ENCODE results near the gene GRID2.

The GRID2 gene

DNA sequence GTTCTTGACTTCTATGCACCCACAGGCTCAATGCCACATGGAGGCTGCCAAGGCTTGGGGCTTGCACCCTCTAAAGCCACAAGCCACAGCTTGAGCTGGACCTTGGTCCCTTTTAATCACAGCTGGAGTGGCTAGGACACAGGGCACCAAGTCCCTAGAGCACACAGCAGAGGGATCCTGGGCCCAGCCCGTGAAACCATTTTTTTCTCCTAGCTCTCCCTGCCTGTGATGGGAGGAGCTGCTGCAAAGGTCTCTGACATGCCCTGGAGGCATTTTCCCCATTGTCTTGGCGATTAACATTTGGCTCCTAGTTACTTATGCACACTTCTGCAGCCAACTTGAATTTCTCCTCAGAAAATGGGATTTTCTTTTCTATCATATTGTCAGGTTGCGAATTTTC is 410.9 kb downstream of the GRID2 start:
- Mint-ChIP-seq H3K36me3 (ENCODE audit: low read depth) (no peaks in the 10 kb centered on the region), H3K9me3 (peaks cover 15% of the 10 kb centered on the region), H3K27ac (no peak overlapping the region), H3K4me1 (no peaks in the 10 kb centered on the region), H3K4me3 (no peak overlapping the region), H3K27me3 (no peaks in the 10 kb centered on the region)
- DNase-seq (no peak), ATAC-seq (no peak)

DNA sequence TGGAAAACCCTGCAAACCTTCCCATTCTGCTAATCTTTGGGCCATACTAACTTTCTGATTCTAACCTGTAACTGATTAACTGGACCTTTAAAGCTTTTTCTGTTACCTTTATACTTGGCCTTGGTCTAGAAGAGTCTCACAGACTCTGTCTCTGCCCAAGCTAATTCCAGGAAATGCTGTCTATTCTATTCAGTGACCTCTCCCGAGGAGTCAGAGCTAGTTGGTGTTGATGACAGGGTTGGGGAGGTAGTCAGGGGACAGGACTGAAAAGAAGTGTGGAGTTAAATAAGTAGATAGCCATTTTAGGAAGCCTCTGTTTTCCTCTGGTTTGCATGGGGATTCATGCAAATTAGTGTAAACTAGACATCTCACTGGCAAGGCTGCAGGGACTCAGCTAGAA is 429.5 kb downstream of the GRID2 start:
- H3K4me1 Mint-ChIP-seq = no peaks in the 10 kb centered on the region
- H3K36me3 Mint-ChIP-seq (ENCODE audit: low read depth) = no peaks in the 10 kb centered on the region

GRCh38 chr4:92735025-92735665 is 431.4 kb downstream of the GRID2 start:
- Mint-ChIP-seq H3K9me3 (no peaks in the 10 kb centered on the region), H3K4me3 (no peak overlapping the region), H3K27me3 (no peaks in the 10 kb centered on the region), H3K36me3 (ENCODE audit: low read depth) (no peaks in the 10 kb centered on the region), H3K27ac (no peak overlapping the region), H3K4me1 (no peaks in the 10 kb centered on the region)
- DNase-seq = no peak
- ATAC-seq = no peak

More for the DNA sequence above, 429.5 kb downstream of the GRID2 start:
- no peak for ATAC-seq
- H3K4me3 Mint-ChIP-seq = no peak overlapping the region
- no peaks in the 10 kb centered on the region for H3K27me3 Mint-ChIP-seq
- no peak for DNase-seq
- no peak overlapping the region for H3K27ac Mint-ChIP-seq
- H3K9me3 Mint-ChIP-seq = no peaks in the 10 kb centered on the region

DNA sequence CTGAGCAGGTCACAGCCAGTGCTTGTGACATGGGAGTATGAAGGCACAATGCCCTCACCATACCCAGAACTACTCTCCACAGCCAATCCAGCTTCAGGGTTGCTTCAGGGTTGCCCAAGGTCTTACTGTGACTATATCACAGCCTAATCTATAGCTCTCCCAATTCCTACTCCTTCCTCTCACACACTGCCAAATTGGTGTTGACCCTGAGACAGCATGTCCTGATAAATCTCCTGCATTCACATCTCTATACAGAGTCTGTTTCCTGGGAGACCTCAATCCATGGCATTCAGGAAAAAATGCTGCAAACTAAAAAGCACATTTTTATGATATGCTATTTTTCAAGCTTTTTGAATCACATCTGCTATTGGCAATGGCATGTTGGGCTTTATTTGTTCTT is 456.7 kb downstream of the GRID2 start:
- no peak for DNase-seq
- H3K27ac Mint-ChIP-seq = no peak overlapping the region
- no peaks in the 10 kb centered on the region for H3K27me3 Mint-ChIP-seq
- no peak for ATAC-seq
- H3K9me3 Mint-ChIP-seq = no peaks in the 10 kb centered on the region
- no peaks in the 10 kb centered on the region for H3K4me1 Mint-ChIP-seq
- no peak overlapping the region for H3K4me3 Mint-ChIP-seq
- no peaks in the 10 kb centered on the region for H3K36me3 Mint-ChIP-seq (ENCODE audit: low read depth)

GRCh38 chr4:92776080-92776479 is 472.3 kb downstream of the GRID2 start:
- no peak overlapping the region for H3K27ac Mint-ChIP-seq
- no peak overlapping the region for H3K4me3 Mint-ChIP-seq
- H3K27me3 Mint-ChIP-seq = no peaks in the 10 kb centered on the region
- no peaks in the 10 kb centered on the region for H3K36me3 Mint-ChIP-seq (ENCODE audit: low read depth)
- no peaks in the 10 kb centered on the region for H3K4me1 Mint-ChIP-seq
- H3K9me3 Mint-ChIP-seq = peaks cover 10% of the 10 kb centered on the region
- ATAC-seq (no peak), DNase-seq (no peak)

- DNase-seq = no peak
- H3K27me3 Mint-ChIP-seq = no peaks in the 10 kb centered on the region
- no peak overlapping the region for H3K27ac Mint-ChIP-seq
- peaks cover 3% of the 10 kb centered on the region for H3K9me3 Mint-ChIP-seq
- ATAC-seq = no peak
- no peaks in the 10 kb centered on the region for H3K4me1 Mint-ChIP-seq
- H3K4me3 Mint-ChIP-seq = no peak overlapping the region
- H3K36me3 Mint-ChIP-seq (ENCODE audit: low read depth) = no peaks in the 10 kb centered on the region
These were observed 486.0 kb downstream of the GRID2 start for GRCh38 chr4:92789741-92790140.

DNA sequence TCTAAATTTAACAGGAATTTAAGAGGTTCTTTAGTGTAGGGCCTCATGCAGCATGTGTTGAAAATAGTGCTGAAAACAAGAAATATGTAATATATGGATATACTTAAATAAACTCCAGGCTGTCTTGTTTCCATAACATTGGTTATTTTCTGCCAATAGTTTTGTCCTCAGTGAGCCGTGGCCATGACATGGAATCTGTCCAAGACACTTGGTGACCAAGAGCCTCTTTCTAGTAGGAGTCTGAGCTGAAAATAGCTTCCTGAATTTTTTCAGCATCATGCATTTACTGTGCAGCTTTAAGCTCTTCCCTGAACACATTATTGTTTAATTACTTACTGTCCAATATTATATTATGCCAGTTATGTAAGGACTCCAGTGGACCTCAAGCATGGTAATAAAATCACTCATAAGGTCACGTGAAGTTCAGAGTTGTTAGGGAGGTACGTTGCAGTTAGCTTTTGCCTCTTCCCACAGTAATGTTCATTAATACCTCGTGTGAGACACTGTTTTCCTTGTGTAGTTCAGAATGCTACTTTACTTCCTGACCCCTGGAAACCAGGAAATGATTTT is 488.2 kb downstream of the GRID2 start:
- Mint-ChIP-seq H3K9me3 (peaks cover 13% of the 10 kb centered on the region), H3K36me3 (ENCODE audit: low read depth) (no peaks in the 10 kb centered on the region), H3K4me3 (no peak overlapping the region), H3K4me1 (no peaks in the 10 kb centered on the region), H3K27me3 (no peaks in the 10 kb centered on the region), H3K27ac (no peak overlapping the region)
- DNase-seq = no peak
- ATAC-seq = no peak

DNA sequence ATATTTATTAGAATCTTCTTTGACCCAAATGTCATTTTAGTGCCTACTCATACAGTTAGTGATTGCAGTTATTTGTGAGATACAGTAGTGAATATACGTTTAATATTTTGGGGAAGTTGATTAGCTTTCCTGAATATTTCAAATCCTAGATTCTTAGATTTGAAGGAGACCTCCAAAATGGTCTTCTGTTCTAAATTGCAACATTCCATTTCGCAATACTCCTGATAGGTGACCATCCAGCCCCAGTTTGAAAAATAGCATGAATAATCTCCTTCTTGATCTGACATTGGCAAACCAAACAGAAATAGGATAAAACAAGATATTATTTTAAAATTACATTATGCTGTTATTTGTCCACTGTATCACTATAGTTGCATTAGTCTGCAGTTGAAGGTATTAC is 505.6 kb downstream of the GRID2 start:
- peaks cover 5% of the 10 kb centered on the region for H3K9me3 Mint-ChIP-seq
- no peak overlapping the region for H3K4me3 Mint-ChIP-seq
- H3K27me3 Mint-ChIP-seq = no peaks in the 10 kb centered on the region
- H3K4me1 Mint-ChIP-seq = no peaks in the 10 kb centered on the region
- no peaks in the 10 kb centered on the region for H3K36me3 Mint-ChIP-seq (ENCODE audit: low read depth)
- DNase-seq (no peak), ATAC-seq (no peak)
- no peak overlapping the region for H3K27ac Mint-ChIP-seq

GRCh38 chr4:92812652-92813051 is 508.9 kb downstream of the GRID2 start:
- H3K36me3 Mint-ChIP-seq (ENCODE audit: low read depth) = no peaks in the 10 kb centered on the region
- H3K9me3 Mint-ChIP-seq = peaks cover 12% of the 10 kb centered on the region
- H3K27me3 Mint-ChIP-seq = no peaks in the 10 kb centered on the region
- ATAC-seq (no peak), DNase-seq (no peak)
- no peak overlapping the region for H3K4me3 Mint-ChIP-seq
- no peaks in the 10 kb centered on the region for H3K4me1 Mint-ChIP-seq
- no peak overlapping the region for H3K27ac Mint-ChIP-seq

GRCh38 chr4:92814677-92815076 is 510.9 kb downstream of the GRID2 start:
- H3K36me3 Mint-ChIP-seq (ENCODE audit: low read depth) = no peaks in the 10 kb centered on the region
- H3K27ac Mint-ChIP-seq = no peak overlapping the region
- no peaks in the 10 kb centered on the region for H3K4me1 Mint-ChIP-seq
- H3K4me3 Mint-ChIP-seq = no peak overlapping the region
- DNase-seq (no peak), ATAC-seq (no peak)
- H3K9me3 Mint-ChIP-seq = peaks cover 8% of the 10 kb centered on the region
- H3K27me3 Mint-ChIP-seq = no peaks in the 10 kb centered on the region

- ATAC-seq = no peak
- Mint-ChIP-seq H3K9me3 (no peaks in the 10 kb centered on the region), H3K27me3 (no peaks in the 10 kb centered on the region), H3K4me1 (no peaks in the 10 kb centered on the region), H3K27ac (no peak overlapping the region), H3K36me3 (ENCODE audit: low read depth) (no peaks in the 10 kb centered on the region), H3K4me3 (no peak overlapping the region)
- DNase-seq = no peak
These were observed 521.5 kb downstream of the GRID2 start for GRCh38 chr4:92825256-92825655.

GRCh38 chr4:92825791-92826190 is 522.0 kb downstream of the GRID2 start:
- Mint-ChIP-seq H3K4me3 (no peak overlapping the region), H3K36me3 (ENCODE audit: low read depth) (no peaks in the 10 kb centered on the region), H3K4me1 (no peaks in the 10 kb centered on the region), H3K9me3 (peaks cover 2% of the 10 kb centered on the region), H3K27me3 (no peaks in the 10 kb centered on the region), H3K27ac (no peak overlapping the region)
- ATAC-seq (no peak), DNase-seq (no peak)

- Mint-ChIP-seq H3K9me3 (peaks cover 5% of the 10 kb centered on the region), H3K36me3 (ENCODE audit: low read depth) (no peaks in the 10 kb centered on the region), H3K4me3 (no peak overlapping the region), H3K27me3 (no peaks in the 10 kb centered on the region), H3K27ac (no peak overlapping the region), H3K4me1 (no peaks in the 10 kb centered on the region)
- DNase-seq = no peak
- ATAC-seq = no peak
These were observed 527.0 kb downstream of the GRID2 start for GRCh38 chr4:92830771-92831170.

GRCh38 chr4:92840880-92841279 is 537.1 kb downstream of the GRID2 start:
- Mint-ChIP-seq H3K36me3 (ENCODE audit: low read depth) (no peaks in the 10 kb centered on the region), H3K4me3 (no peak overlapping the region), H3K27ac (no peak overlapping the region), H3K9me3 (peaks cover 16% of the 10 kb centered on the region), H3K27me3 (no peaks in the 10 kb centered on the region), H3K4me1 (no peaks in the 10 kb centered on the region)
- ATAC-seq = no peak
- DNase-seq = no peak

- H3K27me3 Mint-ChIP-seq = no peaks in the 10 kb centered on the region
- DNase-seq = no peak
- ATAC-seq = no peak
- no peak overlapping the region for H3K4me3 Mint-ChIP-seq
- H3K27ac Mint-ChIP-seq = no peak overlapping the region
- no peaks in the 10 kb centered on the region for H3K4me1 Mint-ChIP-seq
- no peaks in the 10 kb centered on the region for H3K36me3 Mint-ChIP-seq (ENCODE audit: low read depth)
- peaks cover 11% of the 10 kb centered on the region for H3K9me3 Mint-ChIP-seq
These were observed 540.0 kb downstream of the GRID2 start for GRCh38 chr4:92843784-92844183.

DNA sequence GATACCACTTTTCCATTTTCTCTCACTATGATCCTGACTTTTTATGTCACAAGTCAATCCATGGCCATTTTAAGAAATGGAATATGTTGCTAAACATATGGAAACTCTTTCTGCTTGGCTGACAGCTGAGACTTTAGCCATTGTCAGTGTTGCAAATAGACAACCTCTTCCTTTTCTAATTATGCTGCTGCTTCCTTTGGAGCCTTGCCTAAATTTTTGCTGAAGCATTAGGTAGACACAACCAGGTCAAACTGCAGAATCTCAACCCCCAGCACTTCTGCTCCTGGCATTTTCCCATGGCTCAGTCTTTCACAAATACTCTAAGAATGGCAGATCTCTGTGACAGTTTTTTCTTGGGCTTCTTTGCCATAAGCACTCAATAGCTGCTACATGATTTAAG is 543.3 kb downstream of the GRID2 start:
- H3K4me1 Mint-ChIP-seq = no peaks in the 10 kb centered on the region
- DNase-seq (no peak), ATAC-seq (no peak)

More for the DNA sequence above, 543.3 kb downstream of the GRID2 start:
- no peak overlapping the region for H3K27ac Mint-ChIP-seq
- no peaks in the 10 kb centered on the region for H3K36me3 Mint-ChIP-seq (ENCODE audit: low read depth)
- H3K27me3 Mint-ChIP-seq = no peaks in the 10 kb centered on the region
- H3K9me3 Mint-ChIP-seq = peaks cover 4% of the 10 kb centered on the region
- no peak overlapping the region for H3K4me3 Mint-ChIP-seq

All from activated naive CD8-positive, alpha-beta T cell treated with anti-CD3 and anti-CD28 coated beads, Interleukin-2, amount 50 U/mL, for 24 hours (primary cell).